Bladder microvascular endothelial cell (primary cell): ENCODE results near the gene BRMS1L. TPM values are rescaled to one million over a fixed set of nuclear protein-coding genes. Genes with fewer than 3 reads are reported as not detected.

Experiments used
- total RNA-seq: library from RNA; depleted of rRNA; stranded (reverse); fragments of >200 nt; gene quantifications from 2 replicates; pipeline ENCODE4 v1.2.3, GENCODE V29; 2014

BRMS1L gene, protein sequence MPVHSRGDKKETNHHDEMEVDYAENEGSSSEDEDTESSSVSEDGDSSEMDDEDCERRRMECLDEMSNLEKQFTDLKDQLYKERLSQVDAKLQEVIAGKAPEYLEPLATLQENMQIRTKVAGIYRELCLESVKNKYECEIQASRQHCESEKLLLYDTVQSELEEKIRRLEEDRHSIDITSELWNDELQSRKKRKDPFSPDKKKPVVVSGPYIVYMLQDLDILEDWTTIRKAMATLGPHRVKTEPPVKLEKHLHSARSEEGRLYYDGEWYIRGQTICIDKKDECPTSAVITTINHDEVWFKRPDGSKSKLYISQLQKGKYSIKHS
- 2.4 and 6.5 TPM in 2 replicates for total RNA-seq

DNA sequence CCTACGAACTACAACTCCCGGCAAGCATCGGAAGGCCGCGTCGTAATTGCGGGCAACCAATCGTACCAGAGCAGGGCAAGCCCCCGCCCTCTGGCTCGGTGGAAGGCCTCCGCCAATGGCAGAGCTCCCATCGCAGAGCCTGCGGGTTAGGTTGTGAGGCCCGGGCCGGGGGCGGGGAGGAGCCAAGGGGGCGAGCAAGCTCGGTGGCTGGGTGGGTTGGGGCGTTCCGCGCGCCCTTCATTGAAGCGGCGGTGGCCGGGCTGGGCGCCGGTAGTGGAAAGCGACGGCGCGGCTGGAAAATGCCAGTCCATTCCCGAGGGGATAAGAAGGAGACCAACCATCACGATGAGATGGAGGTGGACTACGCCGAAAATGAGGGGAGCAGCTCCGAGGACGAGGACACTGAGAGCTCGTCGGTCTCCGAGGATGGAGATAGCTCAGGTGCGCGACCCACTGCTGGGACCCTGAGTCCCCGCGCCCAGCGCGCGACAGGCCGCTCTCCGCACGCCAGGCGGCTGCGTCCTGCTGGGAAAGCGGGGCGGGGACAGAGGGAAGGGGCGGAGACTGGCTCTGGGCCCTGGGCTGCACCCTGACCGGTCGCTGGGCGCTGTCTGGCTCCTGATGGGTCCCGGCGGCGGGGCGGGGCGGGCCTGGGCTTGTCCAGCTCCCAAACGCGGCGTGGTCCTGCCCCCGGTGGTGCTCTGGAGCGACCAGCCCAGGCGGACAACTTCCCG, at the start of gene BRMS1L:
Gene BRMS1L (plus strand): TSS at position 121 of the 734 bp plus-strand sequence. CDS start 179 bp downstream, at position 300.

DNA sequence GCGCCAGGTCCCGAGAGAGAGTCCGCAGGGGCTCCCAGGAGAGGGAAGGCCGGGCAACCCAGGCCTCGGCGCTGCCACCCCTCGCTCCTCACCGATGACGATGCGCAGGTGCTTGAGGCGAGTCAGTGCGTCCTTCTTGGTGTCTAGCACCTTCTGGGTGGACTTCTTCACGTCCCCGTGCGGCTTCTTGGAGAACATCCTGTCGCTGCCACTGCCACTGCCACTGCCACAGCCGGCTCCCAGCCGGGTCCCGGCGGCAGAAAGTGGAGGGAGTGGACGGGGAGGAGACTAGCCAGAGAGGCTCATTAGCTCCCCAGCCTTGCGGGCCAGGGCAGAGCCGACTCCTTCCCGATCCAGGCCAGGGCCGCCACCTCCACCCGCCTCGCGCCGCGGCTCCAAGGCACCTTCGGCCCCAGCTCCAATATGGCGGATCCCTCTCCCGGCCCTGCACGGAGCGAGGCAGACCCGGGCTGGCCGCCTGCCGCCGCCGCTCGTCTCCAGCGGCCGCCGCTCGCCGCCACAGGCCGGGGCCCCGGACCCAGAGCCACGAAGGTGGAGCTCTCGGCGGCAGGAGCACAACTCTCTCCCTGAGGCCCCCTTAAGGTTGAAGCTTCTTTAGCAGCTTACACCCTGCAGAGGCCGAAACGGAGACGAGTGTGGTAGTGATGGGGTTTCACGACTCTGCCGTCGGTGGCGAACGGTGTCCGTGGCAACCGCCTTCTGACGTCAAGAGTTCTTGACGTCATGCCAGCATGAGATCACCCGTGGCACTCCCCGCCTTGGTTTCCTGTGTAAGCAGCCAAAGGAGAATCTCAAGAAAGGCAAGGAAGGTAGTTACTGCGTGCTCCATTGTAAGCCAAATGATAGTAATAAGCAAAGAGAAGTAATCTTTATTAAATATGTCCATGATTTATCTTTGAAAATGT, 17.2 kb upstream of the BRMS1L start, which contains the start of gene RALGAPA1:
Gene RALGAPA1 (minus strand): TSS at position 658 of the 926 bp plus-strand sequence. CDS start 460 bp downstream, at position 198.

Other genes starting within 250 kb of the BRMS1L start
- 20.6 and 40.0 TPM in 2 replicates for gene RALGAPA1, start 17.0 kb upstream of the BRMS1L start, total RNA-seq